DOHH2 (cell line): ENCODE data around the gene CDHR3.

ENCODE experiments used
- H3F3A ChIP-seq: fragments of 200-600 bp; sonication (generic), shearing (Covaris generic); 2 replicates; pipeline ENCODE4 v1.6.0; 2016; ENCODE audit warnings: antibody characterized with exemption, mild to moderate bottlenecking; ENCODE audit not compliant: control insufficient read depth, insufficient read depth
- H3K27ac ChIP-seq: fragments of 200-600 bp; sonication (generic); 2 replicates; pipeline ENCODE4 v1.5.1; 2014; ENCODE audit warnings: low read depth, mild to moderate bottlenecking, low read length, moderate library complexity
- H3K27me3 ChIP-seq: fragments of 200-600 bp; sonication (generic); 2 replicates; pipeline ENCODE4 v1.6.1; 2014; ENCODE audit warnings: mild to moderate bottlenecking, low read length, mixed read lengths; ENCODE audit not compliant: control insufficient read depth
- H3K36me3 ChIP-seq: fragments of 200-600 bp; sonication (generic); 2 replicates; pipeline ENCODE4 v1.6.1; 2014; ENCODE audit warnings: mild to moderate bottlenecking, low read length, moderate library complexity, mixed read lengths; ENCODE audit not compliant: control insufficient read depth
- H3K4me1 ChIP-seq: fragments of 200-600 bp; sonication (generic); 2 replicates; pipeline ENCODE4 v1.6.1; 2014; ENCODE audit warnings: mild to moderate bottlenecking, low read length, mixed read lengths; ENCODE audit not compliant: control insufficient read depth
- H3K4me2 ChIP-seq: fragments of 200-600 bp; sonication (generic); 2 replicates; pipeline ENCODE4 v1.6.0; 2014; ENCODE audit warnings: mild to moderate bottlenecking, low read length, moderate library complexity
- H3K4me3 ChIP-seq: fragments of 200-600 bp; sonication (generic); 2 replicates; pipeline ENCODE4 v1.5.1; 2014; ENCODE audit warnings: mild to moderate bottlenecking, low read length, mixed read lengths
- H3K79me2 ChIP-seq: fragments of 200-600 bp; sonication (generic); 2 replicates; pipeline ENCODE4 v1.6.1; 2014; ENCODE audit warnings: mild to moderate bottlenecking, low read length, mixed read lengths; ENCODE audit not compliant: control insufficient read depth
- H3K9me2 ChIP-seq: fragments of 200-600 bp; sonication (generic); replicated peaks from 2 replicates; pipeline ENCODE4 v1.6.1; 2014; ENCODE audit warnings: mild to moderate bottlenecking, low read length, mixed read lengths; ENCODE audit not compliant: control insufficient read depth
- H3K9me3 ChIP-seq: fragments of 200-600 bp; sonication (generic); 2 replicates; pipeline ENCODE4 v1.6.1; 2014; ENCODE audit warnings: antibody characterized with exemption, low read length, mixed read lengths; ENCODE audit not compliant: control insufficient read depth, insufficient read depth
- H4K20me1 ChIP-seq: fragments of 200-600 bp; sonication (generic); 2 replicates; pipeline ENCODE4 v1.6.0; 2014; ENCODE audit warnings: low read depth, mild to moderate bottlenecking, antibody characterized with exemption, low read length, moderate library complexity; ENCODE audit not compliant: control insufficient read depth, insufficient read depth
- EZH2phosphoT487 ChIP-seq: fragments of 200-600 bp; sonication (generic); IDR thresholded peaks from 2 replicates; pipeline ENCODE4 v1.6.1; 2017; ENCODE audit warnings: borderline replicate concordance, mild to moderate bottlenecking, antibody characterized with exemption, low read length, moderate library complexity, mixed read lengths
- TF ChIP-seq, protein P1 (sequence below): fragments of 200-600 bp; sonication (generic); IDR thresholded peaks from one replicate; pipeline ENCODE4 v1.5.1; 2014; ENCODE audit warnings: antibody characterized with exemption, mild to moderate bottlenecking, low read depth, low read length; ENCODE audit not compliant: poor library complexity, severe bottlenecking

Gene CDHR3

DNA sequence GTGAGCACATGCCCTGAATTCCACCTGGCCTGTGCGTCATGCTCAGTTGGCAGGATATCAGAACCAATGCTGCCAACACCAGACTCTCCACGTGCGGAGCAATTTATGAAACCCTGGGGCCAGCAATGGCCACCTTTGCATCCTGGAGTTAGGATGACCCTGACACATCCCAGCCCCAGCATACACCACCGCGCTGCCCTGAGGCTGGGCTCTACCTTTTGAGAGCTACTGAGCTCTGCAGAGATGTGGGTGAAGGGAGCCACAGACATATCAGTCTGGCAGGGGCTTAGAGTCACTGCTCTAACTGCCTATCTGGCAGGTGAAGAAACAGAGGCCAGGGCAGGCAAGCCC, 107.1 kb downstream of the CDHR3 start:
- no peaks in the 10 kb centered on the region for H3K9me3 ChIP-seq
- peak overlapping the region; percentile 79 for H3K4me3 ChIP-seq
- TF ChIP-seq, protein P1, sequence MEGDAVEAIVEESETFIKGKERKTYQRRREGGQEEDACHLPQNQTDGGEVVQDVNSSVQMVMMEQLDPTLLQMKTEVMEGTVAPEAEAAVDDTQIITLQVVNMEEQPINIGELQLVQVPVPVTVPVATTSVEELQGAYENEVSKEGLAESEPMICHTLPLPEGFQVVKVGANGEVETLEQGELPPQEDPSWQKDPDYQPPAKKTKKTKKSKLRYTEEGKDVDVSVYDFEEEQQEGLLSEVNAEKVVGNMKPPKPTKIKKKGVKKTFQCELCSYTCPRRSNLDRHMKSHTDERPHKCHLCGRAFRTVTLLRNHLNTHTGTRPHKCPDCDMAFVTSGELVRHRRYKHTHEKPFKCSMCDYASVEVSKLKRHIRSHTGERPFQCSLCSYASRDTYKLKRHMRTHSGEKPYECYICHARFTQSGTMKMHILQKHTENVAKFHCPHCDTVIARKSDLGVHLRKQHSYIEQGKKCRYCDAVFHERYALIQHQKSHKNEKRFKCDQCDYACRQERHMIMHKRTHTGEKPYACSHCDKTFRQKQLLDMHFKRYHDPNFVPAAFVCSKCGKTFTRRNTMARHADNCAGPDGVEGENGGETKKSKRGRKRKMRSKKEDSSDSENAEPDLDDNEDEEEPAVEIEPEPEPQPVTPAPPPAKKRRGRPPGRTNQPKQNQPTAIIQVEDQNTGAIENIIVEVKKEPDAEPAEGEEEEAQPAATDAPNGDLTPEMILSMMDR, result no peak
- no peak for TF ChIP-seq EZH2phosphoT487
- H3K27ac ChIP-seq, result peak overlapping the region; percentile 97
- no peaks in the 10 kb centered on the region for H3K27me3 ChIP-seq
- H3K36me3 ChIP-seq, result peaks cover 15% of the 10 kb centered on the region
- H3K4me2 ChIP-seq, result peak overlapping the region; percentile 93
- peaks cover 26% of the 10 kb centered on the region for H3K79me2 ChIP-seq
- peaks cover 80% of the 10 kb centered on the region for H3F3A ChIP-seq
- no peaks in the 10 kb centered on the region for H3K9me2 ChIP-seq
- no peaks in the 10 kb centered on the region for H4K20me1 ChIP-seq
- peaks cover 99% of the 10 kb centered on the region for H3K4me1 ChIP-seq

GRCh38 chr7:106070567-106071254, 107.6 kb downstream of the CDHR3 start:
- peak overlapping the region; percentile 79 for H3K4me3 ChIP-seq
- no peak for TF ChIP-seq EZH2phosphoT487
- TF ChIP-seq, protein P1, result no peak
- peaks cover 26% of the 10 kb centered on the region for H3K79me2 ChIP-seq
- H3K9me2 ChIP-seq, result no peaks in the 10 kb centered on the region
- peak overlapping the region; percentile 93 for H3K4me2 ChIP-seq
- H3K4me1 ChIP-seq, result peaks cover 99% of the 10 kb centered on the region
- H4K20me1 ChIP-seq, result no peaks in the 10 kb centered on the region
- no peaks in the 10 kb centered on the region for H3K9me3 ChIP-seq
- H3F3A ChIP-seq, result peaks cover 84% of the 10 kb centered on the region
- H3K36me3 ChIP-seq, result peaks cover 15% of the 10 kb centered on the region
- peak overlapping the region; percentile 97 for H3K27ac ChIP-seq
- no peaks in the 10 kb centered on the region for H3K27me3 ChIP-seq

GRCh38 chr7:106071356-106071998, 108.4 kb downstream of the CDHR3 start:
- no peaks in the 10 kb centered on the region for H3K9me2 ChIP-seq
- H3K4me3 ChIP-seq, result peak overlapping the region; percentile 79
- peaks cover 15% of the 10 kb centered on the region for H3K36me3 ChIP-seq
- no peaks in the 10 kb centered on the region for H4K20me1 ChIP-seq
- no peaks in the 10 kb centered on the region for H3K27me3 ChIP-seq
- H3F3A ChIP-seq, result peaks cover 90% of the 10 kb centered on the region
- TF ChIP-seq, protein P1, result no peak
- TF ChIP-seq EZH2phosphoT487, result no peak
- peak overlapping the region; percentile 93 for H3K4me2 ChIP-seq
- H3K27ac ChIP-seq, result peak overlapping the region; percentile 97
- H3K4me1 ChIP-seq, result peaks cover 99% of the 10 kb centered on the region
- H3K9me3 ChIP-seq, result no peaks in the 10 kb centered on the region
- peaks cover 26% of the 10 kb centered on the region for H3K79me2 ChIP-seq
